GM19351 (cell line): ENCODE measurements around the gene TIMP4.

Experiments used
- ATAC-seq: cut with Tn5 transposase; IDR thresholded peaks from one replicate; pipeline ENCODE4 v1.9.1; 2021; ENCODE audit warnings: mild to moderate bottlenecking, moderate library complexity; ENCODE audit not compliant: unreplicated experiment

Gene TIMP4

DNA sequence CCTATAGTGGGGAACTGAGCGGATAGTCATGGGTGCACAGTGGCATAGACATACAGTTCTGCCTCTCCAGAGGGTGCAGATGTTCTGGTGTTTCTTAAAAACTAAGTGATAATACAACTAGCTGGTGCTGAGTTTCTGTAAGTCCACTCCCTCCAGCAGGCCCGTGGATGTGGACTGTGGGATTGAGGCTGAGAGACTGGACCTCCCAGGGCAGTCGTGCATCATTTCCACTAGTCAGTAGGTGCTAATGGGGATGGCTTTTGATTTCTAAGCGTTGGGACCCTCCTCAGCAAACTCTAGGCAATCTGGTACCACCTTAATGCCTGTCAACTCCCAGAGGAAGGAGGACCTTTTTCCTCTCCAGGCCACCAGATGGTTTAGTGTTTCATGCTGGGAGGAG is 27.3 kb upstream of the TIMP4 start:
- no peak for ATAC-seq

DNA sequence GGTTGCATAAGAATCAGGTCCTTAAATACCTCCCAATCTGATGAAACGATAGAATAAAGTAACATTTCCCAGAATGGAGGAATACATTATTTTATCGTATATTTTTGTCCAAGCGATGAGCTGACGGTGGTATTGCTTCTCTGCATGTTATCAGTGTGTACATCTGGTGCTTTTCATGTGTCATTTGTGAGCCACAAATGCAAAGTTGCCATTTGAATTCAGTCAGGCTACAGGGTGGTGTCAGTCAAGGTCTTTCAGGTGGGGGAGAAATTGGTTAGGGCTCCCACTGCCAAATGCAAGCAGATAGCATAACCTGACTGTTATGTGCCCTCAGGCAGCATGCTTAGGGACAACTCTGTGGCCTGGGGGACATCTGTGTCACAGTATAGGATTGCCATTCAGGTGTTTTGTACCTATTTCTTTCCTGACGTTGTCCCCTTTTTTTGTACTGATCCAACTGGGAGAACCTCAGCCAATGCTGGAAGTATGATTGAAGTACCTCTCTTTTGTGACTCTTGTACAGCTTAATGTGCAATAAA is 26.5 kb upstream of the TIMP4 start:
- ATAC-seq, result no peak

GRCh38 chr3:12184541-12184940 is 25.8 kb upstream of the TIMP4 start:
- ATAC-seq, result no peak

DNA sequence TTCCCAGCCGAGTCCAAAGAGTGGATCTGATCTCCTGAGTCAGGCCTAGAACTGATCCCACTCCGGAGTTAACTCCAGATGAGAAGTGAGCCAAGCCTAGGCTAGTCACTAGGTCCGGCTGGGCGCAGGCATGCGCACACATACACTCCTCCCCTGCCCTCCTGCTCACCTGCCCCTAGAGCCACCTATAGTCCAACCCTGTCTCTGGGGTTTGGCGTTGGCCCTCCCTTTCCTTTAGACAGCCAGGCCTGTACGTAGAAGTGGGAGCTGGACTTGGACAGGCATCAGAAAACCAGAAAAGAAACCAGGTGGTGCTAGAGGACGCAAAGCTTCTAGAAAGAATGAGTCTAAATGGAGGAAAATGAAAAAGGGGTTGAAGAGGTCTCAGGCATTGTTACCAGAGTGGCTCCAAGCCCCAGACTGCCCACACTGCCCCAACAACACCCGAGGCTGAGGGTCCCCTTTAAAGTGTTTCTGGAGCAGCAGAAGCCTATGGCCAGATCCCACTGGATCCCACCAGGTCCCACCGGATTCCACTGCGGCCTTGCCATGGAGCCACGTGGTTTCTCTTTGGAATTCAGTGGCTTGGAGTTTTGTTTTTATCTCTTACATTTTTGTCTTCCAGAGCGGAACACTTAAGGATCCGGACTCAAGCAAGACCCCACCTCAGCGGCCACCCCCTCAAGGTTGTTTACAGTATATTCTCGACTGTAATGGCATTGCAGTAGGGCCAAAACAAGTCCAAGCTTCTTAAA is 24.2 kb upstream of the TIMP4 start:
- ATAC-seq, result no peak

DNA sequence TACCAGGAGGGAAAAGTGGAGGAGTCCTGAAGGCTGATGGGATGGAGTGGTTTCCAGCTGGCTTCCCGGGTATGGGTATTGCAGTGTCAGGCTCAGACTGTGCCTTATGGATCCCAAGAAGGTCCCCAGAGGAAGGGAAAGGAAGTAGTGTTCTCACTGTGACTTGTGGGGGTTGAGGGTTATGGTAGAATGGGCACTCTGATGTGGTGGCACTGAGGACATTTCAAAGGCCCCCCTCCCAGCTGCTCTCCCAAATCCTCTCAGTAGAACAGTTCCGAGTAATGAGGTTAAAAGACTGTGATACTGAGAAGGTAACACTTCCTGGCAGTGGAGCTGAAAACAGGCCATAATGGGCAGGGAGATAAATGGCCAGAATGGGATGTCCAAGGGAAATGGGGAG is 23.1 kb upstream of the TIMP4 start:
- ATAC-seq, result no peak

DNA sequence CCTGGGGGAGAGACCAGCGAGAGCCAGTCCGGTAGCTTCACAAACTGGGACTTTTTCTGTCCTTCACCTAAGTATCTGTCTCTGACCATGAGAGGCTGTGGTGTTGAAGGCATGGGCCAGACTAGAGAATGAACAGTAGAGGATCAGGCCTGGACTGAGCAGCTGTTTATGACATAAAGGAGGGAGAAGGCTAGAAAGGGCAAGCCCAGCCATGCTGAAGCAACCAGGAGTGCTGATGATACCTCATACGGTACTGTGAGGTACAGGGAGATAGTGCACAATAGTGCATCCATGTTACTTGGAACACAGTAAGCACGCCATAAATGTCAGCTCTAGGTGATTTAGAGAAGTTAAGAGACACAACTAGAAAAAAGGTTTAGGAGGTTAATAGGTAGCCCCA is 22.6 kb upstream of the TIMP4 start:
- ATAC-seq, result no peak

DNA sequence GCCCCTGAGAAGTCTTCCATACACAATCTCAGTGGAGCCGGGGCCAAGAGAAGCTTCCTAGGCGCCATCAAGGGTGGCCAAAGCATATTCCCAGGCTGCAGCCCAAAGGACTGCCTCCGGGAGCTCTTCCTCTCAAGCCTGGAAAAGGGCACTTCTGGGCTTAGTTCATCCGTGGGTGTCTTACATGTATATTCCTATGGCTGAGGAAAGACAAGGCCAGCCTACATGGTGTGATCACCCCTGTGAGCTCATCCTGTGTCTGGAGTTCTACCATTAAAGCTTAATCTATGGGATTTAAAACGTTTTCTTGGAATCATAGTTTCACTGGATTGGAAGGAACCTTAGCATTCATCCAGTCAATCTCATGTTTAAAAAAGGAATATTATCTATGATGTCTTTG is 21.9 kb upstream of the TIMP4 start:
- no peak for ATAC-seq

- no peak for ATAC-seq
Observed at GRCh38 chr3:12180218-12180617, 21.5 kb upstream of the TIMP4 start.

DNA sequence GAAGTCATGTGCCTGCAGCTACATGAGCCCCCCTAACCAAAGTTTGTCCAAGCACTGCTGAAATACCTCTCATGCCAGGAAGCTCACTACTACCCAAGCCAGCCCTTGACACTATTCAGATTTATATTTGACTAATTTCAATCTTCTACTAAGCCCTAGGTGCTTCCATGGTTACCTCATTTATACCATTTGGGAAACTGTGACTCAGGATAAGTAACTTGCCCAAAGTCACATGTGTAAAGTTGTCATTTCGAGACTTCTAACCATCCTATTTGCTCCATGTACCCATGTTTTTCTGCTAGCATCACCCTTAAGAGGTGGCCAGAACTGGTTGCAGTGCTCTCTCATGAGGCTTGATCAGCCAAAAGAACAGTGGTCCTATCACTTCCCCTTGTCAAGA is 20.7 kb upstream of the TIMP4 start:
- no peak for ATAC-seq

DNA sequence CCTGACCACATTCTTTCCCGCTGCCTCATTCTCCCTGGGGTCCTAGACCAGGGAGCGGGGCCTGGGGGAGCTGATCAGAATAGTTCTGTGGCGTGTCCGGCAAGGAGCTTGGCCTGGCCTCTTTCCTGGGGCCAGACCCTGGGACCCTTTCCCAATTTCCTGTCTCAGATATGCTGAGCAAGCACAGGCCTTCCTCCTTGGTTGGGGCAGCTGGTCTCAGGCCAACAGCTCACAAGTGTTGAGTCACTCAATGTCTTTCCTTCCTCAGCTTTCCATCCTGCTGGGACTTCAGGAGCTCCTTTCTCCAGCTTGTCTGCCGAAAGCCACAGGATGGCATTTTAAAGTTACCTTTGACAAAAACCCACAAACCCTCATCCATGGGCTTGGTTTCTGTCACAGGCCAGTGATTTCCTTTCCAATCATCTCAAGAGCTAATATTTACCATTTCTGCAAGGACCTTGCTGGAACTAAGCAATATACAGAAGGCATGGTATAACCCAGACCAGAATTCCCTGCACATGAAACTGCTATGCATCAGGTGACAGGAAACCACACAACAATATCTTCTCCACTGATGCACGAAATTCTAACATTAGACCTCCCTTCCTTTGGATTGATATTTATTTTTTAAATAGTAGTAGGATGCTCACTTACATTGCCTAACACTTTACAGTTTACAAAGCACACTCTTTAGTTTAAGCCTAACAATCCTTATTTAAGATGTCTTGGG is 19.5 kb upstream of the TIMP4 start:
- ATAC-seq, result no peak

GRCh38 chr3:12177126-12177525 is 18.4 kb upstream of the TIMP4 start:
- ATAC-seq, result no peak

GRCh38 chr3:12175844-12176453 is 17.2 kb upstream of the TIMP4 start:
- ATAC-seq, result peak; percentile 85

DNA sequence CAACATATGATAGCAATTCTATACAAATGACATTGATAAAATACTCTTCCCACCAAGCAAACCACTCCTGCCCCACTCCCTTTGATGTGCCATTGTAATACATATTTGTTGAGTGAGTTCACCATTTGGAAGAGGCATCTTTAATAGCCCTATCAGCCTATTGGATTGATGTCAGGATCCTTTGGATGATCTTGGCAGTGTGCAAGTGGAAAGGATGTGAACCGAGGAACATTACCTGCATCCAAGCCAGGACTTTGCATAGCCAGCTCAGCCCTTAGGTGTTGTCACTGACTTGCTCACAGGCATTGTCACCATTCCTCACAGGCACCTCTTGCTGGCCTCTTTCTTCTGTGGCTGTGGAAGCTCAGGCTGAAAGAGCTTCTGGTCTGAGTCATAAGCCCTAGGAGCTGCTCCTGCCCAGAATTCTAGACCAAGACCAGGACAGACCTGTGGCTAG is 16.5 kb upstream of the TIMP4 start:
- no peak for ATAC-seq

DNA sequence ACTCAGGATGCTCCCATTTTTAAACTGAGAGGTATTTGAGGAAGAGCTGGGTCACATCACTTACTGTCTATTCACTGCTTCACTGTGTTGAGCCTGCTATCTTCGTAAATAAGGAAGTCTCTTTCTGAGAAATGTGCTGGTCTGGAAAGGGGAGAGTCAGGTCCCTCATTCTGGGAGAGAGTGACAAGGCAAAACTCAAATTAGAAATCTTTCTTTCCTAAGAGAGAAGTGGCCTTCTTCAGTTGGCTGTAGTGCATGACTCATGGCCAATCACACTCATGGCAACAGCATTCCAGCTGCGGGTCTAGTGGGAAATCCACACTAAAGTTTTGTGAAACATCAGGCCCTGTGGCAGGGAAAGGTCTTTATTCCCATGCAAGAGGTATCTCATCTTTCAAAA is 11.5 kb upstream of the TIMP4 start:
- ATAC-seq, result no peak

GRCh38 chr3:12165909-12166308 is 7.2 kb upstream of the TIMP4 start:
- no peak for ATAC-seq

- no peak for ATAC-seq
Observed at GRCh38 chr3:12159227-12159601, 502 bp upstream of the TIMP4 start.

GRCh38 chr3:12157026-12157425 is 1.7 kb downstream of the TIMP4 start:
- no peak for ATAC-seq

DNA sequence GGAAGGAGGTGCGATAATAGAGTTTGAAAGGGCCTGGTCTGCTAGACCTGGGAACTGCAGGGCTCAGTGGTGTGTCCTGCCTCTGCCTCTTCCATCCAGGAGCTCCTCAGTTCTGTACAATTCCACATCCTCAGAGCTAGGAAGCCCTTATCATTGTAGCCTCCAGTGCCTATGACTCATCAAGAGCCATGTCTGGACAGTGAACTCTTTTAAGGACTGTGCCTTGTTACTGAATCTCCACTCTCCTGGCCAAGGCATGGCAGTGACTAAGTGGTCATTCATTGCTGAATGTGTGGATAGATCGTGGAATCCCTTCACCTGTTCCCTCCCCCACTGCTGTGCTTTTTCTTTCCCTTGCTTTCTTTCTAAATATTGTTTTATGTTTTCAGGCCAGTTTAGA is 2.9 kb downstream of the TIMP4 start:
- ATAC-seq, result no peak

DNA sequence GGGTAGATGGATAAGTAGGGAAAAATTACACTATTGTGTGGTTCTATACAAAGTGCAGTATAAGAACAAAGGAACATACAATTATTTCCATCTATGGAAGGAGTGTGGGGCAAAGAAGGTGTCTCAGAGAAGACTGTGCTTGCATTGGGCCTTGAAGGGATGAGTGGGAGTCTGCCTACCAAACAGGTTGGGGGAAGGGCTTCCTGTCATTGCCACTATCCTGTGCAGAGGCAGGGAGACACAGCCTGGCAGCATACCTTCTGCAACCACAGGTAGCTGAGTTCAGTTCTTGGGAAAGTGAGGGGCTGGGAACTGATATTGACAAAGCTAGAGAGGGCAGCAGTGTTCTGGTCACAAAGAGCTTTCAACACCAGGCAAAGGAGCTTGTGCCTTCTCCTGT is 3.4 kb downstream of the TIMP4 start:
- ATAC-seq, result no peak

GRCh38 chr3:12154151-12154550 is 4.6 kb downstream of the TIMP4 start:
- ATAC-seq, result no peak

DNA sequence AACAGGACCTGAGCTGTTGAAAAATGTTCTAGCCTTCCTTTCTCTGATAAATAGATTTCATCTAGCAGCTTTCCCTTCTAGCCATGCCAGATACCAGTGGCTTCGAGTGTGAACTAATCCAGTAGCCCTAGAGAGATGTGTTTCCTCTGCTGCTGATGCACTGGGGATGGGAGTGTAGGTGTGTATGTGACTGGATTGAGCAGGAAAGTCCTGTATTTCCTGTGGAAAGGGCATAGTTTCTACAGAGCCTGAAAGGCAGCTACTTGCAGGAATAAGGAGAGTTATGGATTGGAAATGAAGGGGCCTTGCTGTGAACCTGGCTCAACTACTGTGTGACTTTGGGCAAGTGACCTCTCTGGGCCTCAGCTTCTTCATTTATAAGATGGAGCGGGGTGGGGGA is 8.6 kb downstream of the TIMP4 start:
- ATAC-seq, result no peak

- no peak for ATAC-seq
Observed at GRCh38 chr3:12149029-12149428, 9.7 kb downstream of the TIMP4 start.
